DMS79 treated with DMSO at 0.1 percent for 48 hours (cell line): ENCODE measurements around the gene CCDC178.

Experiments used
- DNase-seq: peaks from one replicate; lab custom pipeline; 2025; lab: John Stamatoyannopoulos, UW

CCDC178 gene

GRCh38 chr18:32915516-32915915 lies 525.0 kb downstream of the CCDC178 start:
- no peak for DNase-seq

GRCh38 chr18:32911660-32912284 lies 528.7 kb downstream of the CCDC178 start:
- no peak for DNase-seq

DNA sequence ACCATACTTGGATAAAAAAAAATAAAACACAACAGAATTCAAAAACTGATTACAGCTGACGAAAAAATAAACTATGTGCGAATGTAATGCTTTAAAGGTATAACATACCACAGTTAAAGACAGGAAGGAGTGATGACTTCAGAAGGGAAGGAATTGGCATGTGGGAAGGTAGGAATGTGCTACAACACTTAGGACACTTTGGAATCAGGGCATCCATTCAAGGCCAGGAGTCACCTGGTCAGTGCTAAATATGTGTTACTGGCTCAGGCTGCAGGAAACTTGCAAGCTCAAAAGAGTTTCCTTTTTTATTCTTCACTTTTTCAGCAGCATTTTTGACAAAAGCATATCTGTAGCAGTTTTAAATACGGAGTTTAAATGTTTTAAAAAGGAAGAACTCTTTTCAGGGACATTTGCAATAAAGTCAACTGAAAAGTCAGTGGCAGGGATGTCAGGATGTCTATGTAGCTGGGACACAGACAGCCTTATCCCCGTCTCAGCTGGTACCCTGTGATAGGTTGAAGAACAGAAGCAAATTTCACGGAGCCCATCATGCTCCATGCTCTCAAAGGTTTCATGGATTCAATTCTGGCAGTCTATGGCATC lies 529.7 kb downstream of the CCDC178 start:
- no peak for DNase-seq

DNA sequence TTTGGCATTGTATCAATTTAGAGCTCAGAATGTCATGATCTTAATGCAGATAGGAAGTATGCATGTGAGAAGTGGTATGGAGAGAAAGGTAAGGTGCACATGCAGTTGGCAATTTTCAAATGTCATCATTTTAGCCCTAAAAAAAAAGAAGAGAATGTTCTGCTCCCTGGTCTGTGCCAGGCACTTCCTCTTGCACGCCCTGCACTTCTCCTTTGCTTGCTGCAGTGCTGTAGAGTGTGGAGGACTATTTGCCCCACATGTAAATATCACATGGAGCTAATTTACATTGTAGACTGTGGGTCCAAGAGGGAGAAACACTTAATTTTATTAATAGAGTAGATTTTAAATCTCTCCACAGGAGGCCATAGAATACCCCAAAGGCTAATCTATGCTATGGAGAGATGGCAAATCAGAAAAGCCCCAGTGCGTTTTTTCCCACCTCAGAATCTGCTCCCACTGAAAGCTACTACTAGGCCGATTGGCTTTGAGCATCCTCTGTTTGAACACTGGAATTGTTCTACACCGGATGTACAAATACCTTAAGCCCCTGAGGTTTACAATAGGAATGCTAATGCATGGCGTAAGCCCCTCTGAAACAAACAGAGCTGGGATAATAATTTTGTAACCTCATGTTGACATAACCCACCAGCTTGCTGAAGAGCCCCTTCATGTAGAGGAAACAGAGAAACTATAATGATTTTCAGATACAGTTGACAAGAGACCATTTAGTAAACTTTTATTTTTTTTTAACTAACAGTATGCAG lies 530.5 kb downstream of the CCDC178 start:
- DNase-seq = peak; percentile 53

DNA sequence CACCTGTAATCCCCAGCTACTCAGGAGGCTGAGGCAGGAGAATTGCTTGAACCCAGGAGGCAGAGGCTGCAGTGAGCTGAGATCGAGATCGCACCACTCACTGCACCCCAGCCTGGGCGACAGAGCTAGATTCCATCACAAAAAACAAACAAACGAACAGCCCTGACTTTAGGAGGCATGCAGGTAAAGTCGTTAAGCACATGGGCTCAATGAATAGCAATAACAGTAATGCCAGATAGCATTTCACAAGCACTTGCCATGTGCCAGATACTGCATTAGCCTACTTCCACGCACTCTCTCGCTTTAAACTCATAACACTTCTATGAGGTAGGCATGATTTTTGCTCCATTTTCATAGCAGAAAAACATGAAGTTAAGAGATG lies 532.1 kb downstream of the CCDC178 start:
- DNase-seq = no peak

GRCh38 chr18:32907648-32908423 lies 532.7 kb downstream of the CCDC178 start:
- no peak for DNase-seq

GRCh38 chr18:32907311-32907585 lies 533.3 kb downstream of the CCDC178 start:
- DNase-seq = no peak

GRCh38 chr18:32906506-32907310 lies 533.8 kb downstream of the CCDC178 start:
- DNase-seq = no peak

DNA sequence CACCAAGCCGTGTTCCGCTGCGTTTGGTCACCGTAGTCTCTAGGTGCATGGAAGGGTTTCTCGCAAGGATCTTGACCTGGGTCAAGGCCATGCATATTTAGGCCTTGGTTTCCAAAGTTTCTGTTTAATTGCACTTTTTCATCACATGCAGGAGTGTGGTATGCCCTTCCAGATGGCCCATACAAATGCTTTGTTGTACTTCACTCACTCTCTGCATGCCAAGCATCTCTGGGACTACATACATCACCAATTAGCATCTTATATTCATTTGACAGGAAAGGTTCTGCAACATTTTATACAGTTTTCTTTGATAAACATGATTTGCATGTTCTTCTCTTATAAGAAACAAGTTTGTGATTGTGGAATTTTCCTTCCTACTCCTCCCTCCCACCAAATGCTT lies 534.9 kb downstream of the CCDC178 start:
- no peak for DNase-seq

- DNase-seq = no peak
Observed at GRCh38 chr18:32902568-32903330, 537.8 kb downstream of the CCDC178 start.

DNA sequence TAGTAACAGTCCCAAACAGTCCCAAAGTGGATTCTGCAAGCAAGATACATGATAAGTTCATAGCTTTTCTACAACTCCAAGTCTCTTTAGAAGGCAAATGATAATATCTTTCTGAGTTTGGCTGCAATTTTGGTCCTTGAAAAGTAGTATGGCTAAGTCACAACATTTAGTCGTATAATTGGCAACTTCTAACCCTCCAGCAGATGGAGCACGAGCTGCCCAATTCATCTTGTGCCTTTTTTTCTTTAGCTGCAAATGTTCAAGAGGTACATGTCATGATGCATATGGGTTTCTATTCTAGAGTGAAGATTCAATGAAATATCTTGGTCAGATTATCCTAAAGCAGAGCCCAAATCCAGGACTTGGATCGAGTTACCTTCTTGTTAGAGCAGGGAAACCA lies 540.7 kb downstream of the CCDC178 start:
- DNase-seq = no peak

DNA sequence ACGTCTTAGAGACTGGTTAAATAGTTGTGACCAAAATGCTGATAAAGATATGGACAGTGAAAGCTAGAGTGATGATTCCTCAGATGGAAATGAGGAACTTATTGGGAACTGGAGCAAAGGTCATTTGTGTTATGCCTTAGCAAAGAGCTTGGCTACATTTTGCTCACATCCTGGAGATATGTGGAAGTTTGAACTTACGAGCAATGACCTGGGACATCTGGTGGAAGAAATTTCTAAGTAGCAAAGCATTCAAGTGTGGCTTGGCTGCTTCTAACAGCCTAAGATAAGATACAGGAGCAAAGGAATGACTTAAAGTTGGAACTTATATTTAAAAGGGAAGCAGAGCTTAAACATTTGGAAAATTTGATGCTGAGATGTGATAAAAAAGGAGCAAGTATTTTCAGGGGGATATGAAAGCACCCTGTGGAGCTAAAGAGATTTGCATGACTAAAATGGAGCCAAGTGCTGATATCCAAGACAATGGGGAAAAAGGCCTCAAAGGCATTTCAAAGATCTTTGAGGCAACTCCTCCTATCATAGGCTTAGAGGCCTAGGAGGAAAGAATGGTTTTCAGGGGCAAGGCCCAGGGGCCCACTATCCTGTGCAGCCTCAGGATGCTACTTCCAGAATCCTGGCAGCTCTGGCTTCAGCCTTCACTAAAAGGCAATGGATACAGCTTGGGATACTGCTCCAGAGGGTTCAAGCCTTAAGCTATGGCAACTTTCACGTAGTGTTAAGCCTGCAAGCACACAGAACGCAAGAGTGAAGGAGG lies 543.6 kb downstream of the CCDC178 start:
- DNase-seq = no peak

GRCh38 chr18:32893915-32894314 lies 546.6 kb downstream of the CCDC178 start:
- DNase-seq = no peak

- no peak for DNase-seq
Observed at GRCh38 chr18:32891797-32892196, 548.7 kb downstream of the CCDC178 start.

- no peak for DNase-seq
Observed at GRCh38 chr18:32891130-32891529, 549.4 kb downstream of the CCDC178 start.

DNA sequence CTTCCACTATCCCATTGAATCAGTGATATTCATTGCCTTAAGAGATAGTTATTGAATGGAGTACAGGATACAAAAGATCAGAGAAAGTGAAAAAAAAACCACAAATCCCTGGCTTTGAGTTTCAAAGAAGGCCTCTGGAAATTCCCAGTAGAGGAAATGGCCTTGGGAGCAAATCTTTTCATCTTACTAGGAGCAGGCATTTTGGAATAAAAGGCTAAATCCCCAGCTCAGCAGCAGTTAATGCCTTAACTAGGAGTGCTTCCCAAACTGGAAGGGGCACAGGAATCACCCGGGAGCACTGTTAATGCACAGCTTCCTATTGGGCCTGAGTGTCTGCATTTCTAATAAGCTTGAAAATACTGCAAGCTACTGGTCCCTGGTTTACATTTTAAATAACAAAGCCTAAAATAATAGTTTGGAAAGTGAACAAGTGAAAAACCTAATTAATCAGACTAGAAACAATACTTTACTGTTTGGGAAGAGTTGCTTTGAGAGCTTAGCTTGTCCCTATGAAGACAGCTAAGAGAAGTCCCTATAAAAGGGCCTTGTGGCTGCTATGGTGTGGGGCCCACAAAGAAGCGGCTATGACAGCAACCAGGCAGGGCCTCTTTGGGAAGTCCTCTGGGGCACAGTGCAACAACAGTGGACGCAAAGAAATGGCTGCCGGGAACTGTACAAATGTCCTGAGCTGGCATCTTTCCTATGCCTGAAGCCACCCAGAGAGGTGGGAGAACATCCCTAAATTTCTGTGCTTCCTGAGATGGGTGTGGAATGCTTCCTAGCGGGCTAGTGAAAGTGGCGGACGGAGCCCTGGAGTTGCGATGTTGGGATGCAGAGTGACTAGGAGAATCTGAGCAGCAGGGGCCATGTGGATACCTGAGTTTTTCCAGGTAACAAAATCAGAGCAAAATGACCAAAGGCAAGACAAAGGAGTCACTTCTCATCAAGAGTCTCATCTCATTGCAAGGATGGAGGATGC lies 550.6 kb downstream of the CCDC178 start:
- no peak for DNase-seq

GRCh38 chr18:32888306-32888705 lies 552.2 kb downstream of the CCDC178 start:
- no peak for DNase-seq
